Naive thymus-derived CD4-positive, alpha-beta T cell (primary cell): ENCODE measurements around the gene PCBP3. TPM values are rescaled to one million over a fixed set of nuclear protein-coding genes. Genes with fewer than 3 reads are reported as not detected.

ENCODE experiments used
- ATAC-seq: fragments of 150-1000 bp; cut with Tn5 transposase; 2 replicates; pipeline ENCODE4 v1.10.0; 2021; ENCODE audit warnings: mild to moderate bottlenecking, moderate library complexity
- CTCF ChIA-PET: fragments of 350-600 bp; sonication (Branson Sonifier 250); formaldehyde crosslinking; loops from one replicate; lab custom pipeline; 2021; ENCODE audit warnings: antibody characterized with exemption; lab: Charles Lee
- POLR2A ChIA-PET: fragments of 350-600 bp; sonication (Branson Sonifier 250); formaldehyde crosslinking; loops from one replicate; lab custom pipeline; 2021; ENCODE audit warnings: antibody characterized with exemption, inconsistent platforms; lab: Charles Lee
- DNase-seq, 9 donors: peaks; one replicate each; pipeline versions ENCODE4 v3.0.0 to v3.0.0-alpha.2; 2020 to 2022; ENCODE audit warnings: mixed read lengths in 1 of 9
- H3K27ac ChIP-seq: one replicate; pipeline ENCODE4 v1.7.0; 2013; ENCODE audit warnings: mild to moderate bottlenecking, low read depth, low read length, moderate library complexity
- H3K27me3 ChIP-seq, 2 donors: one replicate each; pipeline ENCODE4 v1.7.0; 2013; ENCODE audit warnings: low read length in 2 of 2, mild to moderate bottlenecking in 2 of 2, moderate library complexity in 2 of 2; ENCODE audit not compliant: control insufficient read depth in 2 of 2, insufficient read depth in 2 of 2
- H3K36me3 ChIP-seq, 3 experiments: 1 replicate in 2 of 3; 2 replicates in 1 of 3; pipeline ENCODE4 v1.7.0; 2013; ENCODE audit warnings: low read length in 3 of 3, mild to moderate bottlenecking in 3 of 3, moderate library complexity in 1 of 3; ENCODE audit not compliant: insufficient read depth in 3 of 3, control insufficient read depth in 2 of 3
- H3K4me1 ChIP-seq, 2 donors: one replicate each; pipeline ENCODE4 v1.7.0; 2013; ENCODE audit warnings: low read length in 2 of 2, mild to moderate bottlenecking in 2 of 2, moderate library complexity in 1 of 2; ENCODE audit not compliant: control insufficient read depth in 2 of 2, insufficient read depth in 2 of 2
- H3K4me3 ChIP-seq: 2 replicates; pipeline ENCODE4 v1.7.0; 2013; ENCODE audit warnings: mild to moderate bottlenecking, low read length
- H3K9me3 ChIP-seq, 3 experiments: 1 replicate in 2 of 3; 2 replicates in 1 of 3; pipeline ENCODE4 v1.7.0; 2013; ENCODE audit warnings: low read length in 3 of 3; ENCODE audit not compliant: control insufficient read depth in 2 of 3
- H3K27ac Mint-ChIP-seq, 9 donors: one replicate each; pipeline ENCODE4 v1.8.0; 2020 to 2022; ENCODE audit warnings: mixed read lengths in 9 of 9, mild to moderate bottlenecking in 8 of 9, moderate library complexity in 5 of 9, inconsistent platforms in 2 of 9
- H3K27me3 Mint-ChIP-seq, 5 donors: one replicate each; pipeline ENCODE4 v1.8.0; 2021 to 2022; ENCODE audit warnings: mixed read lengths in 5 of 5, mild to moderate bottlenecking in 1 of 5
- H3K36me3 Mint-ChIP-seq, 5 donors: one replicate each; pipeline ENCODE4 v1.8.0; 2020 to 2022; ENCODE audit warnings: mixed read lengths in 5 of 5, mild to moderate bottlenecking in 3 of 5, inconsistent platforms in 1 of 5
- H3K4me1 Mint-ChIP-seq, 7 donors: one replicate each; pipeline ENCODE4 v1.8.0; 2020 to 2022; ENCODE audit warnings: mixed read lengths in 7 of 7, mild to moderate bottlenecking in 3 of 7, inconsistent platforms in 1 of 7
- H3K4me3 Mint-ChIP-seq, 10 donors: one replicate each; pipeline ENCODE4 v1.8.0; 2020 to 2022; ENCODE audit warnings: mild to moderate bottlenecking in 10 of 10, mixed read lengths in 10 of 10, moderate library complexity in 6 of 10, inconsistent platforms in 2 of 10
- H3K9me3 Mint-ChIP-seq, 11 donors: one replicate each; pipeline ENCODE4 v1.8.0; 2020 to 2022; ENCODE audit warnings: mixed read lengths in 11 of 11, mild to moderate bottlenecking in 4 of 11, inconsistent platforms in 1 of 11, moderate library complexity in 1 of 11
- intact Hi-C, 2 donors: fragments of 100-400 bp; cut with micrococcal nuclease; formaldehyde crosslinking; loops; one replicate each; pipeline ENCODE4 v1.15.1; 2023
- polyA plus RNA-seq, 2 donors: library from polyadenylated mRNA; unstranded; fragments of 300-500 nt; fragmentation: Illumina TruSeq; gene quantifications; one replicate each; pipeline ENCODE4 v1.2.3, GENCODE V29; 2021
- total RNA-seq, 6 experiments: library from RNA in 5 of 6; stranded (reverse) in 5 of 6; gene quantifications; 1 replicate in 5 of 6; 2 replicates in 1 of 6; pipeline ENCODE4 v1.2.3 and lab custom pipeline; 2021 to 2026

PCBP3 gene
- total and polyA plus RNA-seq, 7 experiments from 2014 or later = 1.2 to 5.2 (median 1.6) TPM

DNA sequence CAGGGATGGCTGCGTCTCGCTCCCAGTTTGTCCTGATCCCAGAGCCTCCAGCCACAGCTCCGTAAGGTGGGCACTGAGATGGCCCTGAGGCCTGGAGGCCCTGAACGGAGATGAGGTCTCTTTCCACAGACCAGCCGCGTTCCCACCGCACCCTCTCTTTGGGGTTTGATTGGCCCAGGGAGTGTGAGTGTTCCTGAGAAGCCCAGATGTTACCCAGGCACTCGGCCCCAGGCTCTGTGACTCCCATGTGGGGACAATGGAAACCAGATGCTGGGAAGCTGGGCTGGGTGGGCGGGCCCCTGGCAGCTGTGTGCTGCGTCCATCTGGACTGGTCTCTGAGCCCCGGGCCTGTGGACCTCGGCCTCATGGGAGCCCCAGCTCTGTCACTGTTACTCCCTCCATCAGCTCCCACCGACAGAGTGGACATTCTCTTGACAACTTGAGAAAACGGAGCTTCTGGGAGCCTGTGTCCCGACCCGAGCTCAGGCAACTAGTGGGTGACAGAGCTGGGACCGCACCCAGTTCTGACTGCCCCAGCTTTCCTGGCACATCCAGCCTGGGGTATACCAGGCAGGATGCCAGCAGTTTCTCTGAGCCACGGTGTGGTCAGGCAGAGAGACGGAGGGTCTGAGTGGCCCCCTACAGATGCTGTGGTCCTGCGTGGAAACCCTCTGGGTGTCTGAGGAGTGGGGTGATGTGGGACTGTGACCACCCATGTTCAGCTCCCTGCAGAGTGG is 328.3 kb downstream of the PCBP3 start:
- Mint-ChIP-seq H3K36me3 (no peaks in the 10 kb centered on the region), H3K27ac (no peak overlapping the region), H3K9me3 (no peaks in the 10 kb centered on the region), H3K4me3 (peak overlapping the region in 3 of 10 donors; percentile 10 to 93 (median 25)), H3K4me1 (peaks cover 5 to 24% (median 14%) of the 10 kb centered on the region in 7 donors), H3K27me3 (peaks cover 0 to 35% (median 10%) of the 10 kb centered on the region in 5 donors)
- H3K4me1 ChIP-seq = peaks cover 20 to 22% of the 10 kb centered on the region in 2 donors
- DNase-seq = no peak
- no peaks in the 10 kb centered on the region for H3K9me3 ChIP-seq
- no peak overlapping the region for H3K27ac ChIP-seq
- POLR2A ChIA-PET = no interaction called here
- no peak overlapping the region for H3K4me3 ChIP-seq
- H3K27me3 ChIP-seq = peaks cover 0 to 16% of the 10 kb centered on the region in 2 donors
- CTCF ChIA-PET = interaction anchor here (2.0 kb wide), 1 partner anchor 172 kb away, joined by 9 read pairs; no protein-coding TSS in a partner anchor
- no peaks in the 10 kb centered on the region for H3K36me3 ChIP-seq
- ATAC-seq = no peak
- intact Hi-C loops = loop anchor here (2.0 to 10.0 kb wide), 6 partner anchors 123 to 486 kb away; partner anchors contain the start of genes LSS (in 2 of the 2), COL6A2 (in 1 of the 2), DIP2A (in 1 of the 2) and MCM3AP (in 1 of the 2)

DNA sequence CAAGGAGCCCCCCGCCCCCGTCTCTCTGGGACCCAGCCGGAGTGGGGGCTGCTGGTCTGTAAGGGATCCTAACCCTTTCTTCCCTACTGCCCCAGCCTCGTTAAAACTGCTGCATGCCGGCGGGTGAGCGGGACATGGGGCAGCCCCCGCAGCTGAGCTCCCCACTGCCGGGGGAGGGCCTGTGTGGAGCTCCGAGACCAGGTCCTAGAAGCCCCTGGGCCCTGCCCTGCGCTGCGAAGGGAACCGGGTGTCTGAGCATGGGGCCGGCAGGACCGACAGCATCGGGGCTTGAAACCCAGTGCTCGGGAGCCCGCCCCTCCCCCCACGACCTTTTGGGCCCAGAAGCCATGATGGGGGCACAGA is 328.8 kb downstream of the PCBP3 start:
- H3K9me3 ChIP-seq = no peaks in the 10 kb centered on the region
- Mint-ChIP-seq H3K27ac (no peak overlapping the region), H3K4me3 (peak overlapping the region in 2 of 10 donors; percentile 25 to 93), H3K9me3 (no peaks in the 10 kb centered on the region), H3K27me3 (peaks cover 0 to 36% (median 10%) of the 10 kb centered on the region in 5 donors), H3K36me3 (no peaks in the 10 kb centered on the region), H3K4me1 (peaks cover 5 to 24% (median 14%) of the 10 kb centered on the region in 7 donors)
- intact Hi-C loops = loop anchor here (2.0 to 10.0 kb wide), 6 partner anchors 122 to 485 kb away; partner anchors contain the start of genes LSS (in 2 of the 2), COL6A2 (in 1 of the 2), DIP2A (in 1 of the 2) and MCM3AP (in 1 of the 2)
- no peak overlapping the region for H3K27ac ChIP-seq
- CTCF ChIA-PET = interaction anchor here (2.0 kb wide), 1 partner anchor 171 kb away, joined by 9 read pairs; no protein-coding TSS in a partner anchor
- H3K4me3 ChIP-seq = no peak overlapping the region
- peaks cover 20 to 22% of the 10 kb centered on the region in 2 donors for H3K4me1 ChIP-seq
- DNase-seq (no peak), ATAC-seq (no peak)
- H3K27me3 ChIP-seq = peaks cover 0 to 13% of the 10 kb centered on the region in 2 donors
- POLR2A ChIA-PET = no interaction called here
- H3K36me3 ChIP-seq = no peaks in the 10 kb centered on the region

GRCh38 chr21:45972716-45973474 is 329.4 kb downstream of the PCBP3 start:
- Mint-ChIP-seq H3K4me1 (peaks cover 5 to 24% (median 14%) of the 10 kb centered on the region in 7 donors), H3K27ac (peak overlapping the region in 3 of 9 donors; percentile 75 to 88 (median 86)), H3K9me3 (no peaks in the 10 kb centered on the region), H3K27me3 (peaks cover 0 to 39% (median 10%) of the 10 kb centered on the region in 5 donors), H3K36me3 (no peaks in the 10 kb centered on the region), H3K4me3 (peak overlapping the region in 8 of 10 donors; percentile 5 to 93 (median 86))
- Histone ChIP-seq H3K27me3 (peaks cover 0 to 13% of the 10 kb centered on the region in 2 donors), H3K4me3 (peak overlapping the region; percentile 78), H3K36me3 (no peaks in the 10 kb centered on the region), H3K4me1 (peaks cover 20 to 22% of the 10 kb centered on the region in 2 donors), H3K9me3 (no peaks in the 10 kb centered on the region), H3K27ac (peak overlapping the region; percentile 50)
- DNase-seq (no peak), ATAC-seq (peak; percentile 1)
- ChIA-PET POLR2A (interaction anchor here (1.2 kb wide), 1 partner anchor 85 kb away, joined by 4 read pairs; no protein-coding TSS in a partner anchor), CTCF (interaction anchor here (0.6 to 2.0 kb wide), 5 partner anchors 88 to 302 kb away, joined by 3 to 9 read pairs (median 4); no protein-coding TSS in a partner anchor)
- intact Hi-C loops = loop anchor here (1.0 to 10.0 kb wide), 9 partner anchors 8 to 484 kb away; partner anchors contain the start of genes COL6A1 (in 2 of the 2), COL6A2 (in 2 of the 2), LSS (in 2 of the 2) and DIP2A (in 1 of the 2)

GRCh38 chr21:45973475-45974072 is 330.0 kb downstream of the PCBP3 start:
- peaks cover 20 to 22% of the 10 kb centered on the region in 2 donors for H3K4me1 ChIP-seq
- ChIA-PET POLR2A (interaction anchor here (1.2 kb wide), 1 partner anchor 86 kb away, joined by 4 read pairs; no protein-coding TSS in a partner anchor), CTCF (interaction anchor here (0.6 to 1.1 kb wide), 6 partner anchors 88 to 530 kb away, joined by 3 to 6 read pairs (median 4); no protein-coding TSS in a partner anchor)
- H3K27ac ChIP-seq = peak overlapping the region; percentile 50
- peak overlapping the region in 8 of 9 donors; percentile 41 to 91 (median 80) for H3K27ac Mint-ChIP-seq
- peaks cover 0 to 13% of the 10 kb centered on the region in 2 donors for H3K27me3 ChIP-seq
- peaks cover 0 to 44% (median 10%) of the 10 kb centered on the region in 5 donors for H3K27me3 Mint-ChIP-seq
- DNase-seq = peak; percentile 59 to 84 (median 77)
- peak overlapping the region; percentile 78 for H3K4me3 ChIP-seq
- H3K9me3 Mint-ChIP-seq = no peaks in the 10 kb centered on the region
- ATAC-seq = peak; percentile 94
- peaks cover 5 to 27% (median 18%) of the 10 kb centered on the region in 7 donors for H3K4me1 Mint-ChIP-seq
- no peaks in the 10 kb centered on the region for H3K36me3 Mint-ChIP-seq
- peak overlapping the region; percentile 75 to 94 (median 92) for H3K4me3 Mint-ChIP-seq
- H3K9me3 ChIP-seq = no peaks in the 10 kb centered on the region
- intact Hi-C loops = loop anchor here (1.0 to 10.0 kb wide), 9 partner anchors 8 to 484 kb away; partner anchors contain the start of genes COL6A1 (in 2 of the 2), COL6A2 (in 2 of the 2), LSS (in 2 of the 2) and DIP2A (in 1 of the 2)
- H3K36me3 ChIP-seq = no peaks in the 10 kb centered on the region

DNA sequence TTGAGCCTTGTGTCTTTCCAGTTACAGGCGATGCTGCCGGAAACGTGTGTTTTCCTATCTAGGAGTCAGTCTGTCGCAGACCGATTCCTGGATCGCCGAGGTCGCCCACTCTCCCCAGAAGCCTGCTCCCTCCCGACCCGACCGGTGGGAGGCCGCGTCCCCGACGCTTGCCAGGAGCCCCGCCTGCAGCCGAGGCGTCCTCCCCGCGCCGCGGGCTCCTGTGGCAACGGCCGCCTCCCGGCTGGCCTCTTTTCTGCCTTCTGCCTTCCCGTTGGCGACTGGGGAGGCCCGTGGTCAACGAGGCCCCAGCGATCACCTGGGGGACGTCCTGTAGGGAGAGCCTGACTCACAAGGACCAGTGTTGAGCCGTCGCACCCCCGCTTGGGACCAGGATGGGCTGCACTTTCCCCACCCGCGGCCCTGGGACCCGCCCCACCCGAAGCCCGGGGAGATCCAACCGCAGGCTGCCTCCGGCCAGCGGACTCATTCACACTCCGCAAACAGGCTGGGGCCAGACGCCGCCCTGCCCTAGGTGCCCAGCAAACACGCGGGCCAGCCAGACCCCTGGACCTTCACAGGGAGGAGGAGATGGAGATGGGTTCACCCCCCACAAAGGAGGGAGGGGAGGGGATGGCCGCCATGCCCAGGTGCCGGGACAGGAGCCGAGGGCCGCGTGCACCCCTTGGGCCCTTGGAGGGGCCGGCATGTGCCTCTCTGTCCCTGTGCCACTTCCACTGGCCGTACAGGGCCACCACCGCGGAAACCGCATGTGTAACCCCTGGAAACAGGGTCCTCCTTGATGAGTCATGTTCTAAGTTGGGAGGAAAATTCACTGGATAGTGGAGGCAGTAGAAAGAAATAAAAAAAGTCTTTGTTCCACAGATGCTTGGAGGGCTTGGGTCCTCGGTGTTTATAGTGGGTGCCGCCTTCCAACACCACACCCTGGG is 330.8 kb downstream of the PCBP3 start:
- Mint-ChIP-seq H3K27me3 (peaks cover 0 to 46% (median 10%) of the 10 kb centered on the region in 5 donors), H3K36me3 (no peaks in the 10 kb centered on the region), H3K9me3 (no peaks in the 10 kb centered on the region), H3K4me1 (peaks cover 5 to 32% (median 18%) of the 10 kb centered on the region in 7 donors), H3K4me3 (peak overlapping the region; percentile 75 to 94 (median 92)), H3K27ac (peak overlapping the region in 7 of 9 donors; percentile 41 to 88 (median 78))
- POLR2A ChIA-PET = interaction anchor here (1.2 kb wide), 1 partner anchor 86 kb away, joined by 4 read pairs; no protein-coding TSS in a partner anchor
- peak overlapping the region; percentile 78 for H3K4me3 ChIP-seq
- intact Hi-C loops = loop anchor here (5.0 to 10.0 kb wide), 5 partner anchors 120 to 483 kb away; partner anchors contain the start of genes COL6A2 (in 1 of the 2), DIP2A (in 1 of the 2), LSS (in 1 of the 2) and MCM3AP (in 1 of the 2)
- no peaks in the 10 kb centered on the region for H3K36me3 ChIP-seq
- CTCF ChIA-PET = interaction anchor here (0.6 to 1.1 kb wide), 4 partner anchors 169 to 530 kb away, joined by 3 to 6 read pairs (median 4); no protein-coding TSS in a partner anchor
- peaks cover 0 to 13% of the 10 kb centered on the region in 2 donors for H3K27me3 ChIP-seq
- H3K27ac ChIP-seq = peak overlapping the region; percentile 50
- no peaks in the 10 kb centered on the region for H3K9me3 ChIP-seq
- DNase-seq = no peak
- peak; percentile 44 for ATAC-seq
- peaks cover 20 to 22% of the 10 kb centered on the region in 2 donors for H3K4me1 ChIP-seq
